IMR-90 (cell line): ENCODE data around the gene FBXW5. TPM values are rescaled to one million over a fixed set of nuclear protein-coding genes. Genes with fewer than 3 reads are reported as not detected.

Experiments used
- ATAC-seq: fragments of 200-7000 bp; cut with Tn5 transposase; 2 replicates; pipeline ENCODE4 v1.9.1; 2020; ENCODE audit warnings: low read depth, mild to moderate bottlenecking, moderate library complexity
- BruUV-seq: library from RNA; stranded (reverse); fragments of 400-500 nt; replicated peaks from 2 replicates; lab custom pipeline; 2021; lab: Mats Ljungman, UMichigan
- CTCF ChIA-PET: fragments of 300-600 bp; formaldehyde crosslinking; extraction: SDS; loops from one replicate; lab custom pipeline; 2021; ENCODE audit warnings: antibody characterized with exemption; lab: Yijun Ruan, JAX
- POLR2A ChIA-PET: fragments of 300-600 bp; sonication (Branson Sonifier 250); formaldehyde crosslinking; loops from one replicate; lab custom pipeline; 2022; ENCODE audit warnings: antibody characterized with exemption; ENCODE audit not compliant: unreplicated experiment; lab: Charles Lee
- DNase-seq: peaks from one replicate; pipeline ENCODE4 v3.0.0; 2013
- H2AFZ ChIP-seq: replicated peaks from 2 replicates; pipeline ENCODE3; 2013; ENCODE audit warnings: low read length, mild to moderate bottlenecking; ENCODE audit not compliant: poor library complexity
- H2AK5ac ChIP-seq: 2 replicates; pipeline ENCODE4 v1.6.1; 2013; ENCODE audit warnings: low read depth, low read length, inconsistent platforms
- H2AK9ac ChIP-seq: replicated peaks from 2 replicates; pipeline ENCODE3; 2013; ENCODE audit warnings: mild to moderate bottlenecking, low read depth, low read length, moderate library complexity; ENCODE audit not compliant: poor library complexity
- H2BK120ac ChIP-seq: 2 replicates; pipeline ENCODE4 v1.6.1; 2013; ENCODE audit warnings: low read depth, low read length, inconsistent platforms
- H2BK15ac ChIP-seq: 3 replicates; pipeline ENCODE4 v1.6.1; 2013; ENCODE audit warnings: low read depth, low read length, inconsistent platforms
- H2BK20ac ChIP-seq: 2 replicates; pipeline ENCODE4 v1.6.1; 2013; ENCODE audit warnings: low read depth, mild to moderate bottlenecking, inconsistent platforms, low read length, moderate library complexity
- H2BK5ac ChIP-seq: 2 replicates; pipeline ENCODE4 v1.6.1; 2013; ENCODE audit warnings: mild to moderate bottlenecking, low read depth, low read length, inconsistent platforms; ENCODE audit not compliant: poor library complexity, severe bottlenecking
- H3K14ac ChIP-seq: replicated peaks from 2 replicates; pipeline ENCODE4 v1.6.1; 2013; ENCODE audit warnings: low read depth, low read length, inconsistent platforms
- H3K18ac ChIP-seq: 2 replicates; pipeline ENCODE4 v1.6.1; 2013; ENCODE audit warnings: low read depth, low read length, control low read depth
- H3K23ac ChIP-seq: 2 replicates; pipeline ENCODE4 v1.6.1; 2013; ENCODE audit warnings: low read depth, low read length, inconsistent platforms
- H3K27ac ChIP-seq: 2 replicates; pipeline ENCODE4 v1.5.1; 2013; ENCODE audit warnings: mild to moderate bottlenecking, control low read depth, low read length; ENCODE audit not compliant: insufficient read depth
- H3K27me3 ChIP-seq: 2 replicates; pipeline ENCODE4 v1.6.1; 2013; ENCODE audit warnings: low read length; ENCODE audit not compliant: control insufficient read depth, insufficient read depth
- H3K36me3 ChIP-seq: 2 replicates; pipeline ENCODE4 v1.6.1; 2013; ENCODE audit warnings: low read length, mixed read lengths; ENCODE audit not compliant: control insufficient read depth, insufficient read depth
- H3K4ac ChIP-seq: 2 replicates; pipeline ENCODE4 v1.6.1; 2013; ENCODE audit warnings: low read depth, low read length, inconsistent platforms
- H3K4me1 ChIP-seq: 2 replicates; pipeline ENCODE4 v1.6.1; 2013; ENCODE audit warnings: low read length, mixed read lengths; ENCODE audit not compliant: control insufficient read depth, insufficient read depth
- H3K4me2 ChIP-seq: 2 replicates; pipeline ENCODE4 v1.6.1; 2013; ENCODE audit warnings: low read depth, mild to moderate bottlenecking, control low read depth, low read length, moderate library complexity
- H3K4me3 ChIP-seq: 2 replicates; pipeline ENCODE4 v1.5.1; 2013; ENCODE audit warnings: low read depth, mild to moderate bottlenecking, control low read depth, low read length, moderate library complexity; ENCODE audit not compliant: insufficient read depth
- H3K56ac ChIP-seq: 2 replicates; pipeline ENCODE4 v1.6.1; 2013; ENCODE audit warnings: low read length, inconsistent platforms; ENCODE audit not compliant: insufficient read depth; ENCODE audit errors: extremely low read depth
- H3K79me1 ChIP-seq, 2 experiments: 2 replicates each; pipeline ENCODE4 v1.6.1; 2013; ENCODE audit warnings: low read length in 2 of 2, inconsistent platforms in 1 of 2, low read depth in 1 of 2
- H3K9ac ChIP-seq: 2 replicates; pipeline ENCODE4 v1.6.1; 2013; ENCODE audit warnings: low read depth, low read length, control low read depth
- H3K9me1 ChIP-seq: 2 replicates; pipeline ENCODE4 v1.6.1; 2013; ENCODE audit warnings: low read length, inconsistent platforms; ENCODE audit not compliant: insufficient read depth
- H3K9me3 ChIP-seq: 2 replicates; pipeline ENCODE4 v1.6.1; 2013; ENCODE audit warnings: low read length; ENCODE audit not compliant: control insufficient read depth, insufficient read depth
- H4K20me1 ChIP-seq: 2 replicates; pipeline ENCODE4 v1.6.1; 2013; ENCODE audit warnings: low read length, inconsistent platforms; ENCODE audit not compliant: insufficient read depth
- H4K5ac ChIP-seq: 2 replicates; pipeline ENCODE4 v1.6.1; 2013; ENCODE audit warnings: mild to moderate bottlenecking, low read depth, low read length, control low read depth
- H4K8ac ChIP-seq, 2 experiments: 2 replicates each; pipeline ENCODE4 v1.6.1; 2013; ENCODE audit warnings: low read depth in 2 of 2, low read length in 2 of 2, control low read depth in 1 of 2, inconsistent platforms in 1 of 2
- H4K91ac ChIP-seq: 2 replicates; pipeline ENCODE4 v1.6.1; 2013; ENCODE audit warnings: low read depth, low read length, inconsistent platforms; ENCODE audit not compliant: insufficient read depth
- BHLHE40 ChIP-seq: fragments of 150-350 bp; IDR thresholded peaks from 2 replicates; pipeline ENCODE4 v1.6.1; 2016; ENCODE audit warnings: mild to moderate bottlenecking, low read depth, low read length
- CEBPB ChIP-seq: IDR thresholded peaks from 2 replicates; pipeline ENCODE4 v1.6.1; 2012; ENCODE audit warnings: low read depth, low read length, improper control_type of control experiment
- NFE2L2 ChIP-seq: fragments of 150-350 bp; IDR thresholded peaks from 2 replicates; pipeline ENCODE4 v1.6.1; 2016; ENCODE audit warnings: low read depth, mild to moderate bottlenecking, low read length
- POLR2A ChIP-seq: IDR thresholded peaks from 2 replicates; pipeline ENCODE4 v1.6.1; 2012; ENCODE audit warnings: mild to moderate bottlenecking, low read depth, low read length
- RCOR1 ChIP-seq: IDR thresholded peaks from 2 replicates; pipeline ENCODE4 v1.6.1; 2012; ENCODE audit warnings: mild to moderate bottlenecking, low read length, improper control_type of control experiment; ENCODE audit not compliant: insufficient replicate concordance
- RFX5 ChIP-seq: IDR thresholded peaks from 2 replicates; pipeline ENCODE4 v1.8.0; 2012; ENCODE audit warnings: low read depth, mild to moderate bottlenecking, low read length, moderate library complexity
- SMC3 ChIP-seq: fragments of 150-350 bp; IDR thresholded peaks from 2 replicates; pipeline ENCODE4 v1.6.1; 2016; ENCODE audit warnings: low read depth, mild to moderate bottlenecking, antibody characterized with exemption, low read length, moderate library complexity
- WGBS, 2 experiments: methylation state at CpG; one replicate each; pipeline versions ENCODE4 v1.1.5 to v1.1.7; 2013; ENCODE audit warnings: missing lambda C conversion rate in 2 of 2; ENCODE audit not compliant: insufficient read length in 1 of 2; ENCODE audit errors: extremely low coverage in 2 of 2; 5-methylcytosine and 5-hydroxymethylcytosine counted together
- dilution Hi-C: fragments of 300-500 bp; cut with HindIII; formaldehyde crosslinking; loops from one replicate; pipeline ENCODE4 v1.14.3; 2018; ENCODE audit warnings: low sequenced_read_pairs; ENCODE audit not compliant: unreplicated experiment
- in situ Hi-C: fragments of 300-500 bp; cut with MboI; formaldehyde crosslinking; loops from 3 replicates; pipeline ENCODE4 v1.14.3; 2019; ENCODE audit warnings: low sequenced_read_pairs, inconsistent platforms, mixed read lengths
- intact Hi-C: fragments of 100-400 bp; cut with micrococcal nuclease; formaldehyde crosslinking; loops from 2 replicates; pipeline ENCODE4 v1.10.0; 2022
- polyA plus RNA-seq, 3 experiments: library from polyadenylated mRNA; depleted of rRNA; stranded (reverse); fragments of >200 nt; gene quantifications; 2 replicates each; pipeline ENCODE4 v1.2.3, GENCODE V29; 2012; ENCODE audit warnings: low replicate concordance in 1 of 3
- total RNA-seq: library from RNA; depleted of rRNA; stranded (reverse); fragments of >200 nt; gene quantifications from 2 replicates; pipeline ENCODE4 v1.2.3, GENCODE V29; 2012
- TF ChIP-seq, protein P1 (sequence below): fragments of 150-350 bp; IDR thresholded peaks from 2 replicates; pipeline ENCODE4 v1.6.1; 2017; ENCODE audit warnings: mild to moderate bottlenecking, antibody characterized with exemption, low read length, low read depth
- TF ChIP-seq, protein P2 (sequence below): fragments of 150-350 bp; IDR thresholded peaks from 2 replicates; pipeline ENCODE4 v1.6.1; 2016; ENCODE audit warnings: low read depth, mild to moderate bottlenecking, low read length, moderate library complexity, borderline replicate concordance

The FBXW5 gene
- total and polyA plus RNA-seq, 2 of the 4 experiments (the other 2 are of a cell fraction) = 65.1 to 80.2 TPM

DNA sequence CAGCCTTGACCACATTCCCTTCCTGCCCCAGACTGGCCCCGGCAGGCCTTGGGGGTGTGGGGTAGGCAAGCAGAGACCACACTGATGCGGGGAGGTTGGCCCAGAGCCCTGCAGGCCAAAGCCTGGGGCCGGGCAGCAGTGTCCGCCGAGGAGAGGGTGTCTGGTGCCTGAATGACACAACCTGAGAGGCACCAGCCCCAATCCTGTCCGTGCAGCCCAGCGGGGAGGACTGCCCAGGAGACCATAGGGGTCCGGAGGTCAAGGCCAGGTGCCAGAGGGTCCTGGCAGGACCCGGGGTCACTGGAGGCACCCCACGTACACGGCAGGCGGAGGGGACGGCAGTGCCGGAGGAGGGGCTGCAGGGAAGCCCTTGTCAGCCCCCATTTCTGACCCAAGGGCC lies 27.2 kb upstream of the FBXW5 start:
- H4K5ac ChIP-seq = no peak overlapping the region
- H2AK9ac ChIP-seq = no peak overlapping the region
- no peak overlapping the region for H2BK120ac ChIP-seq
- H3K4me1 ChIP-seq = no peaks in the 10 kb centered on the region
- in situ Hi-C loops (no loop called here), dilution Hi-C loops (no loop called here), intact Hi-C loops (no loop called here)
- BruUV-seq = no TSS peak
- no peaks in the 10 kb centered on the region for H3K9me1 ChIP-seq
- no peak overlapping the region for H2AK5ac ChIP-seq
- no peaks in the 10 kb centered on the region for H3K9me3 ChIP-seq
- no peak overlapping the region for H3K14ac ChIP-seq
- no peaks in the 10 kb centered on the region for H3K79me1 ChIP-seq
- no peak overlapping the region for H3K4ac ChIP-seq
- DNase-seq = no peak
- WGBS, 2 experiments = 60% methylated on average over 9 of the region's 14 CpGs; no CpG with 5 or more reads in 1 of the 2 experiments
- H3K4me3 ChIP-seq = no peak overlapping the region
- H3K9ac ChIP-seq = no peak overlapping the region
- no peak overlapping the region for H2BK5ac ChIP-seq
- H4K8ac ChIP-seq = no peak overlapping the region
- ChIA-PET POLR2A (no interaction called here), CTCF (no interaction called here)
- H3K56ac ChIP-seq = no peak overlapping the region
- no peak overlapping the region for H3K23ac ChIP-seq
- TF ChIP-seq, protein P1, sequence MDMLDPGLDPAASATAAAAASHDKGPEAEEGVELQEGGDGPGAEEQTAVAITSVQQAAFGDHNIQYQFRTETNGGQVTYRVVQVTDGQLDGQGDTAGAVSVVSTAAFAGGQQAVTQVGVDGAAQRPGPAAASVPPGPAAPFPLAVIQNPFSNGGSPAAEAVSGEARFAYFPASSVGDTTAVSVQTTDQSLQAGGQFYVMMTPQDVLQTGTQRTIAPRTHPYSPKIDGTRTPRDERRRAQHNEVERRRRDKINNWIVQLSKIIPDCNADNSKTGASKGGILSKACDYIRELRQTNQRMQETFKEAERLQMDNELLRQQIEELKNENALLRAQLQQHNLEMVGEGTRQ = no peak
- TF ChIP-seq RCOR1 (no peak), SMC3 (no peak), POLR2A (no peak), RFX5 (no peak), BHLHE40 (no peak), NFE2L2 (no peak), CEBPB (no peak)
- TF ChIP-seq, protein P2, sequence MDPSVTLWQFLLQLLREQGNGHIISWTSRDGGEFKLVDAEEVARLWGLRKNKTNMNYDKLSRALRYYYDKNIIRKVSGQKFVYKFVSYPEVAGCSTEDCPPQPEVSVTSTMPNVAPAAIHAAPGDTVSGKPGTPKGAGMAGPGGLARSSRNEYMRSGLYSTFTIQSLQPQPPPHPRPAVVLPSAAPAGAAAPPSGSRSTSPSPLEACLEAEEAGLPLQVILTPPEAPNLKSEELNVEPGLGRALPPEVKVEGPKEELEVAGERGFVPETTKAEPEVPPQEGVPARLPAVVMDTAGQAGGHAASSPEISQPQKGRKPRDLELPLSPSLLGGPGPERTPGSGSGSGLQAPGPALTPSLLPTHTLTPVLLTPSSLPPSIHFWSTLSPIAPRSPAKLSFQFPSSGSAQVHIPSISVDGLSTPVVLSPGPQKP = no peak
- H3K27ac ChIP-seq = no peak overlapping the region
- no peak overlapping the region for H3K4me2 ChIP-seq
- H3K27me3 ChIP-seq = peaks cover 14% of the 10 kb centered on the region; the same call in 1 of the 2 replicates
- H4K91ac ChIP-seq = no peak overlapping the region
- no peak for ATAC-seq
- no peaks in the 10 kb centered on the region for H4K20me1 ChIP-seq
- no peaks in the 10 kb centered on the region for H3K36me3 ChIP-seq
- no peak overlapping the region for H2BK20ac ChIP-seq
- no peak overlapping the region for H2BK15ac ChIP-seq
- no peak overlapping the region for H3K18ac ChIP-seq
- H2AFZ ChIP-seq = no peak overlapping the region
